ENCODE measurements around the gene RHEBL1.
"Not testable (repeated sequence)": the region's sequence is repeated elsewhere in the genome, so short reads cannot be mapped to it uniquely, and the experiment has no call there.

Gene RHEBL1

GRCh38 chr12:49064767-49065152 lies 5.0 kb downstream of the RHEBL1 start:
- no peak for ATAC-seq (ENCODE audit: low read depth)

GRCh38 chr12:49061916-49062315 lies 7.9 kb downstream of the RHEBL1 start:
- H3K4me3 ChIP-seq (ENCODE audit: severe bottlenecking); H3K36me3 ChIP-seq (ENCODE audit: low read depth); H3K27me3 ChIP-seq (ENCODE audit: insufficient read depth, poor library complexity, severe bottlenecking); H3K27ac ChIP-seq (ENCODE audit: poor library complexity, severe bottlenecking); DNase-seq (ENCODE audit: low spot score); ATAC-seq (ENCODE audit: low read depth); H3K9me3 ChIP-seq (ENCODE audit: severe bottlenecking): not testable (repeated sequence)
- H3K4me1 ChIP-seq (ENCODE audit: insufficient read depth, poor library complexity, severe bottlenecking): peaks cover 11% of the 10 kb centered on the region

More at GRCh38 chr12:49064767-49065152, 5.0 kb downstream of the RHEBL1 start:
- Histone ChIP-seq H3K36me3 (ENCODE audit: low read depth) (no peaks in the 10 kb centered on the region), H3K27me3 (ENCODE audit: insufficient read depth, poor library complexity, severe bottlenecking) (no peaks in the 10 kb centered on the region), H3K4me3 (ENCODE audit: severe bottlenecking) (no peak overlapping the region), H3K4me1 (ENCODE audit: insufficient read depth, poor library complexity, severe bottlenecking) (peaks cover 3% of the 10 kb centered on the region), H3K27ac (ENCODE audit: poor library complexity, severe bottlenecking) (no peak overlapping the region), H3K9me3 (ENCODE audit: severe bottlenecking) (no peaks in the 10 kb centered on the region)
- no peak for DNase-seq (ENCODE audit: low spot score)
- no peak for TF ChIP-seq CTCF (IDR thresholded peaks at IDR 0.05; ENCODE audit: poor library complexity, severe bottlenecking)

- DNase-seq (ENCODE audit: low spot score) (no peak), ATAC-seq (ENCODE audit: low read depth) (no peak)
- Histone ChIP-seq H3K27ac (ENCODE audit: poor library complexity, severe bottlenecking) (peak overlapping the region; percentile 65), H3K4me3 (ENCODE audit: severe bottlenecking) (peak overlapping the region; percentile 77), H3K27me3 (ENCODE audit: insufficient read depth, poor library complexity, severe bottlenecking) (no peaks in the 10 kb centered on the region), H3K36me3 (ENCODE audit: low read depth) (peaks cover 11% of the 10 kb centered on the region), H3K4me1 (ENCODE audit: insufficient read depth, poor library complexity, severe bottlenecking) (peaks cover 11% of the 10 kb centered on the region), H3K9me3 (ENCODE audit: severe bottlenecking) (no peaks in the 10 kb centered on the region)
- no peak for TF ChIP-seq CTCF (IDR thresholded peaks at IDR 0.05; ENCODE audit: poor library complexity, severe bottlenecking)
Observed at GRCh38 chr12:49061157-49061650, 8.6 kb downstream of the RHEBL1 start.

GRCh38 chr12:49060237-49061156 lies 9.3 kb downstream of the RHEBL1 start, which contains the start of gene KMT2D:
Gene KMT2D (minus strand): TSS chr12:49060794. CDS start chr12:49055324, 5,470 bp downstream.
- Histone ChIP-seq H3K9me3 (ENCODE audit: severe bottlenecking) (no peaks in the 10 kb centered on the region), H3K36me3 (ENCODE audit: low read depth) (peaks cover 16% of the 10 kb centered on the region), H3K27ac (ENCODE audit: poor library complexity, severe bottlenecking) (peak within 1 kb of the TSS; percentile 65), H3K4me3 (ENCODE audit: severe bottlenecking) (peak within 1 kb of the TSS; percentile 77), H3K27me3 (ENCODE audit: insufficient read depth, poor library complexity, severe bottlenecking) (no peaks in the 10 kb centered on the region), H3K4me1 (ENCODE audit: insufficient read depth, poor library complexity, severe bottlenecking) (peaks cover 11% of the 10 kb centered on the region)
- ATAC-seq (ENCODE audit: low read depth): peak; percentile 68
- peak; percentile 93 for DNase-seq (ENCODE audit: low spot score)
- TF ChIP-seq CTCF (IDR thresholded peaks at IDR 0.05; ENCODE audit: poor library complexity, severe bottlenecking): no peak

GRCh38 chr12:49059299-49060171 lies 10.2 kb downstream of the RHEBL1 start:
- TF ChIP-seq CTCF (IDR thresholded peaks at IDR 0.05; ENCODE audit: poor library complexity, severe bottlenecking): no peak
- ATAC-seq (ENCODE audit: low read depth) (0 out of 3 replicates have a peak, but pooled peaks have one; percentile 3), DNase-seq (ENCODE audit: low spot score) (no peak)
- Histone ChIP-seq H3K9me3 (ENCODE audit: severe bottlenecking) (no peaks in the 10 kb centered on the region), H3K4me3 (ENCODE audit: severe bottlenecking) (peak overlapping the region; percentile 77), H3K36me3 (ENCODE audit: low read depth) (peaks cover 25% of the 10 kb centered on the region), H3K27ac (ENCODE audit: poor library complexity, severe bottlenecking) (peak overlapping the region; percentile 65), H3K27me3 (ENCODE audit: insufficient read depth, poor library complexity, severe bottlenecking) (no peaks in the 10 kb centered on the region), H3K4me1 (ENCODE audit: insufficient read depth, poor library complexity, severe bottlenecking) (peaks cover 11% of the 10 kb centered on the region)
